ENCODE data around the gene PTPN5.

- TF ChIP-seq CTCF (conservative IDR thresholded peaks at IDR 0.05 in 1 of 2, IDR thresholded peaks at IDR 0.05 in 1 of 2; ENCODE audit: extremely low read depth in 1 of 2, insufficient read depth in 1 of 2, low read depth in 1 of 2, low read length in 2 of 2) (no peak), EZH2 (IDR thresholded peaks at IDR 0.05; ENCODE audit: borderline replicate concordance, low read length) (peak; percentile 83)
These were observed 85.0 kb downstream of the PTPN5 start for GRCh38 chr11:18706330-18707243.
